HEK293 (cell line): Measurements from ENCODE around the gene FZD10.

ENCODE experiments used
- BCL11A ChIP-seq: fragments of 450-650 bp; formaldehyde crosslinking; IDR thresholded peaks from 2 replicates; pipeline ENCODE4 v1.5.1; 2016; ENCODE audit warnings: low read depth, missing biosample characterization, missing genetic modification characterization
- CTCF ChIP-seq: fragments of 450-650 bp; formaldehyde crosslinking; IDR thresholded peaks from 2 replicates; pipeline ENCODE4 v1.5.1; 2016; ENCODE audit warnings: missing biosample characterization, missing genetic modification characterization
- HOXA7 ChIP-seq: sonication (generic); formaldehyde crosslinking; IDR thresholded peaks from 2 replicates; pipeline ENCODE4 v1.8.1; 2022; ENCODE audit warnings: missing genetic modification reagents, borderline replicate concordance
- HOXD13 ChIP-seq: sonication (generic); formaldehyde crosslinking; IDR thresholded peaks from 2 replicates; pipeline ENCODE4 v1.8.0; 2022; ENCODE audit warnings: missing genetic modification reagents, borderline replicate concordance
- PRDM1 ChIP-seq: fragments of 450-650 bp; formaldehyde crosslinking; IDR thresholded peaks from 2 replicates; pipeline ENCODE4; 2016; ENCODE audit warnings: missing biosample characterization, missing genetic modification characterization
- REST ChIP-seq: fragments of 450-650 bp; formaldehyde crosslinking; IDR thresholded peaks from 2 replicates; pipeline ENCODE4 v1.5.1; 2016; ENCODE audit warnings: missing biosample characterization, missing genetic modification characterization
- ZFP41 ChIP-seq: fragments of 450-650 bp; formaldehyde crosslinking; IDR thresholded peaks from 2 replicates; pipeline ENCODE4 v1.5.1; 2016; ENCODE audit warnings: missing biosample characterization, missing genetic modification characterization, borderline replicate concordance
- ZNF335 ChIP-seq: fragments of 450-650 bp; formaldehyde crosslinking; conservative IDR thresholded peaks from 2 replicates; pipeline ENCODE4 v1.5.1; 2016; ENCODE audit warnings: missing biosample characterization, missing genetic modification characterization
- ZNF416 ChIP-seq: fragments of 450-650 bp; formaldehyde crosslinking; IDR thresholded peaks from 2 replicates; pipeline ENCODE4 v1.5.1; 2016; ENCODE audit warnings: missing biosample characterization, missing genetic modification characterization
- ZNF513 ChIP-seq: fragments of 450-650 bp; IDR thresholded peaks from 2 replicates; pipeline ENCODE4 v1.5.1; 2018; ENCODE audit warnings: missing biosample characterization, missing genetic modification characterization
- ZNF529 ChIP-seq: fragments of 450-650 bp; formaldehyde crosslinking; IDR thresholded peaks from 2 replicates; pipeline ENCODE4 v1.5.1; 2017; ENCODE audit warnings: missing genetic modification characterization, missing biosample characterization; ENCODE audit not compliant: insufficient replicate concordance
- ZNF580 ChIP-seq: fragments of 450-650 bp; formaldehyde crosslinking; IDR thresholded peaks from 2 replicates; pipeline ENCODE4 v1.5.1; 2016; ENCODE audit warnings: missing biosample characterization, missing genetic modification characterization
- ZNF768 ChIP-seq: fragments of 450-650 bp; formaldehyde crosslinking; IDR thresholded peaks from 2 replicates; pipeline ENCODE4 v1.5.1; 2018; ENCODE audit warnings: missing biosample characterization, mild to moderate bottlenecking, missing genetic modification characterization

GRCh38 chr12:130134563-130134915 lies 27.7 kb upstream of the FZD10 start:
- no peak for TF ChIP-seq ZNF513 (tag by site-specific recombination)
- TF ChIP-seq HOXD13 (CRISPR knock-in tag) = no peak
- TF ChIP-seq CTCF (tag by site-specific recombination) = no peak
- no peak for TF ChIP-seq BCL11A (tag by site-specific recombination)
- TF ChIP-seq PRDM1 (tag by site-specific recombination) = no peak
- no peak for TF ChIP-seq HOXA7
- no peak for TF ChIP-seq ZFP41 (tag by site-specific recombination)
- no peak for TF ChIP-seq REST (tag by site-specific recombination)
- TF ChIP-seq ZNF416 (tag by site-specific recombination) = no peak
- no peak for TF ChIP-seq ZNF529 (tag by site-specific recombination)
- TF ChIP-seq ZNF335 (tag by site-specific recombination) = no peak
- no peak for TF ChIP-seq ZNF580 (tag by site-specific recombination)
- TF ChIP-seq ZNF768 (tag by site-specific recombination) = no peak
